SW480 (cell line): Measurements from ENCODE around the gene PDPN.

Experiments
- DNase-seq: peaks from one replicate; pipeline ENCODE4 v3.0.0-alpha.2; 2016; ENCODE audit warnings: low spot score

Gene PDPN

DNA sequence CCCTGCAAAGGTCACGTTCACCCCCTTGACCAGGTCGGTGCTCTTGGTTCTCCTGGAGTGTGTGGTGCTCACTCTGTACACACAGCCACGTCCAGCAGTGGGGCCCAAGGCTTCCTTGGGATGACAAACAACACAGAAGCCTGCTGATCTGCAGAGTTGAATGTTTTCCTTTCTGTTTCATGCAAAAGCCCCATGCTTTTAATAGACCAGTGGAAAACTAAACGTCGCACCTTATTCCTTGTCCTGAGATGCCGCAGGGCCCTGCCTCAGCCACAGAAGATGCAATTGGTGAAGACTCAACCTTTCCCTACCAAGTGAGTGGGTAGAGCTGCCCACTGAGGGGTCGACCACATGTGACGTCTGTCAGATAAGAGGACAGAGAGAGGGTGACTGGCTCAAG is 5.8 kb upstream of the PDPN start:
- no peak for DNase-seq

DNA sequence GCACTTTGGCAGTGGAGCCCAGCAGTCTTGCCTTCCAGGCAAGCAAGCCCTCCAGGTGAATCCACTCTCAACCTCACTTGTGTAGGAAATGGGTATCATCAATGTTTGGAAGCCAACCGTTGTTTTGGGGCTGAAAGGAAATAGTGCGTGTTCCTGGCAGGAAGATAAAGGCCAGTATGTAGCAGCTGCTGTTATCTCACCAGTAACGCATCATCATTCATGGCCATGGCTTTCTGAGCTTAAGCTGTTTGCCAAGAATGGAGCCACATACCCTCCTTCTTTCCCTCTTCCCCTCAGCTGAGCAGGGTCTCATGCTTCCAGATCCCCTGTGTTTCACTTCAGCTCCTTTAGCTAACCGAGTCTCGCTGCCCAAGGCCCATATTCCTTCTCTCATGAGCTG is 2.2 kb upstream of the PDPN start:
- no peak for DNase-seq

GRCh38 chr1:13582713-13583443 is 754 bp upstream of the PDPN start:
- no peak for DNase-seq

DNA sequence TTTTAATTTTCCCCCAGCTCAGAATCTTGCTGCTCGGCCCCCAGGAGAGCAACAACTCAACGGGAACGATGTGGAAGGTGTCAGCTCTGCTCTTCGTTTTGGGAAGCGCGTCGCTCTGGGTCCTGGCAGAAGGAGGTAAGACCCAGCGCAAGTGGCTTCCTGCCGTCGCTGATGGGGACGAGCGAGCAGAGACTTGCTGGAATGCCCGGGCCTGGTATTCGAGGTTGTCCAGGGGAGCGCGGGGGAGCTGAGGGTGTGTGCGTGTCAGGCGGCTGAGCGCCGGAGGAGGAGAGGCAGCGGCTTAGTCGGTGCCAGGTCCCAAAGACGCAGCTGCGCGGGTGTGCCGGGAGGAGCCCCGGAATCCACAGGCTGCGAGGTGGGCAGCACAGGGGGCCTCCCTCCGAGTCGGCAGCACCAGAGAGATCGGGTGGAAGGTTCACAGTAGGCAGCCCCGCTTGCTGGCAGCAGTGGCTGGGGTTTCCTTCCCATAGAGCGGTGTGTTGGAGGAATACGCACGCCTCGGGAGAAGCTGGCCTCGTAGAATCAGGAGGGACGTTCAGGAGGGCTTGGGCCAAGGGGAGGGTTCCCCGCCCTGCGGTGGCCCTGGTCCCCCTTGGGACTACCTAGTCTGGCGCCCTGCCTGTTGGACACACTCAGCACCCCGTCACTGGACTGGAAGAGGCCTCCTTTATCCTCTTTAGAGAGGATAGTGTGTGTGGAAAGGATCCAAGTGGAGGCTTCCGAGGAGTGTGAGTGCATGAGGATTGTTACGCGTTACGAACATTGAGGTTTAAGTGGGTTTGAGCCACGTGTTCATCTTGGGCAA is 547 bp downstream of the PDPN start:
- no peak for DNase-seq

GRCh38 chr1:13584876-13585611 is 1.4 kb downstream of the PDPN start:
- DNase-seq = no peak

DNA sequence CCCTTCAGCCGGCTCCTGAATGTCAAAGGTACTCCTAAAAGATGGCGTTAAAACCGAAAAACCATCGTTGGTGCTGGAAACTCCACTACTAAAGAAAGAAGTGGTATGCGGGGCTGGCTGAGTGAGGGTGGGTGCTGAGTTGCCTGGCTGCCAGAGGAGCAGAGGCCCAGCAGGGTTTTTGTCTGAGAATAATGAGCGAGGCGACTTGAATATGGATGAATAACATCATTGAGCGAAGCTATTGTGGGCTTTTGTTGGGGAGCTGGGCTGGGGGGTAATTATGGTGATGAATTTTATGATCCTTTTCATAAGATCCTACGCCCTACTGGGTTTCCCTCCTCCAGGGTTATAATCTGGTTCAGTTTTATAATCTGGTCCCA is 2.0 kb downstream of the PDPN start:
- no peak for DNase-seq

- no peak for DNase-seq
Observed at GRCh38 chr1:13586001-13586400, 2.4 kb downstream of the PDPN start.

DNA sequence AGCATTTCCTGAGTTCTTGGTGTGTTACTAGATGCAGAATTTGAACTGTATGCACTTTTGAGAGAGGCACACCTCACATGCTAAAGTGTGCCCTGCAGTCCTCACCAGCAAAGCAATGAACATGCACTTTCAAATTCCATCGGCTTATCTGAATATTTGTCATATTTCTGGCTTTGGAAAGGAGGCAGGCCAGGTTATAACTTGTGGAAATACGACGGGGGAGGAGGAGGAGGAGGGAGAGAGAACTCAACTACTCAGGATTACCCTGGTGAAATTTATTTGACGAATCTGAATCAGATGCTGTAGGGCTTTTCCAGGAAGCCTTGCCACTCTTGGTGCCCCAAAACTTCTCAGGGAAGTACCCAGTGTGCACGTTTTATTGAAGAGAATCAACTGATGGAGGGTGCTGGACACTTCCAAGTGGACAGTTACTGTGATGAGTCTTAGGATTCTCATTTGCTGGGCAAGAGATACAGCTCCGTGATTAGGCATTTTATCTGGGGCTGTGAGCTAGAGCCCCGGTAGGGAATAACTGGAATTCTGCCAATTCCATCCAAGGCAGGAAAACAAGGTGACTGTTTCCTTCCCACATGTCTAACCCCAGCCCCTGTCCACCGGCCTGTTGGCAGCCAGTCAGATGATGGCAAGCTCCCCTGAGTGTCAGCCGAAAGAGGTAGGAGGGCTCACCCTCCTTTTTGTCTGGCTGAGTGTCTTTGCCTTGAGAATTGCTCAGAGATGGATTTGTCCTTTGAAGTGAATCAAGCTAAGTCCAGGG is 3.8 kb downstream of the PDPN start:
- no peak for DNase-seq

DNA sequence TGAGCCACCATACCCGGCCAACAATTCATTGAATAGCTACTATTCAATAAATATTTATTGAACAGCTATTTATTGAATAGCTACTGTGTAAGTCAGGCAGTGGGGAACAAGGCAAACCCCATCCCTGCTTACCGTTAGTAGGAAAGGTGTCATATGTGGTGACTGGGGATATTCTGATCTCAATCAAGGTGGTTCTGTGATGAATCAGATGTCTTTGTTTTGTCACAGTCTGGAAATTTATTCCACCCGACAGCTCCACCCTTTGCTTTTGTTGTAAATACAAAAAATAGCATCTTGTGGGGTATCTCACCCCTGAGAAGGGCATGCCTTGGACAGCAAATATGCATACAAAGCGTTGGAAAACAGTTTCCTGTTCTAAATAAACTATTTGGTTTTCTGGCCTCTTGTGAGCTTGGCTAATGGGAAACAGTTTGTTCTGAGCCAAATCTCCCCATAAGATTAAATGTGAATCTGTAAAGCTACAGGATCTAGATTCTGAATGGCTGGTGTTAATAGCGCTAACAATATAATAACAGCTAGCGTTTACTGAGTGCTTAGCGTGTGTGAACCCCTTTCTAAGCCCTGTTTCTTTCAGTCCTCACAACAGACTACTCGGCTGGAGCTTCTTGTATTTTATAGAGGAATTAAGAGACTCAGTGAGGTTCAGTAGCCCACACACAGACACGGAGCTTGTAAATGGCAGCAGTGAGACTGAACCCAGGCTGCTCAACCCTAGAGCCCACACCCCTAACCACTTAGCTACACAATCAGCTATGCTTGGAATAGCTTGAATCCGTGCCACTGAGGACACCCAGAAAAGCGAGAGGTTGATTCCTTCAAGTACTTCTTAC is 5.5 kb downstream of the PDPN start:
- DNase-seq = no peak

- no peak for DNase-seq
Observed at GRCh38 chr1:13590486-13590885, 6.9 kb downstream of the PDPN start.

- no peak for DNase-seq
Observed at GRCh38 chr1:13593511-13594131, 10.0 kb downstream of the PDPN start.

DNA sequence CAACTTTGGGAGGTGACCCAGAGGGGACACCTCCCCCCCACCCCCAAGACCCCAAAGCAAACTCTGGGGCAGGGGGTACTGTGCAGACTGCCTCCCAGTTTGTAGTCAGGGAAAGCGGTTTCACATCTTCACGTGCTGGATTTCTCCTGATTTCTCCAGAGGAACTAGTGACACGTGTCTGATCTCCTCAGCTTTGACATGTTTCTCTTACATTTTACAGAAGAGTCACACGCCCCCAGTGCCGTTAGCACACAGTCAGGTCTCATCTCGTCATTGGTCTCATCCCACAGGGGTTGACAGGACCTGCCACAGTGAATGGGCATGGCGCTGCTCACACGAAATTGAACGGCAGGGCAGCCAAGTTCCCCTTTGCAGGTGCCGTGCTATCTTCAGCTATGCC is 11.8 kb downstream of the PDPN start:
- DNase-seq = no peak

DNA sequence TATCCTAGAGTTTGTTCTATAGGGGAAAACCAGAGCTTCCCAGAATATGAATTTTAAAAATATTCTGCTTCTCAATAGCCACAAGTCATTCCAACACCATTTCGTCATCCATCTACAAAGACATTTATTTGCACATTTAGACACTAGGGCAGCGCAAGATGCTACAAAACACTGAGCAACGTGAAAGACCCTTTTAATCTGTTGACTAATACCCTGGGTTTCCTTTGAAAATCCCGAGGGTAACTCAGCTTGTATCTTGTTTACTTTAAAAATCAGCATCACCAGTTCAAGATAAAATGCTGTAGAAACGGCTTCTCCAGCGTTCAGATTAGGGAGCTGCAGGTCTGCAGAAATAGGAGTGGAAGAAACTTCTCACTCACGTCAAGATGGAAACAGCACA is 13.5 kb downstream of the PDPN start:
- no peak for DNase-seq

GRCh38 chr1:13600762-13601453 is 17.3 kb downstream of the PDPN start:
- no peak for DNase-seq

GRCh38 chr1:13604176-13604575 is 20.5 kb downstream of the PDPN start:
- no peak for DNase-seq

DNA sequence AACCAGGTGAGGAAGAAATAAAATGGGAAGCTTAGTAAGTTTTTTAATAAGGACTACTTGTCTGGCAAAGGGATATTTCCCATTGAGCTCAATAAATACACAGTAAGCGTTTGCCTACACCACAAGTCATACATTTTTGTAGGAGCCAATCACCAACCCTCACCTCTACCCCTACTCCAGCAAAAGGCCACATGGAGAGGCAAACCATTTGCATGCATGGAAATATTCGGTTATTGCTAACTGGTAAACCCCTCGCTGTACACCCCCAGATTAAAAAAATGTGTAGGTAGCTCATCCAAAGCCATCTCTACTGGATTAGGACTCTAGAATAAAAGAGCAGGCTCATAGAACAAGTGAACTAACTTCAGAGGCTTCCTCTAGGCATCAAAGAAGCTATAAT is 21.1 kb downstream of the PDPN start:
- no peak for DNase-seq

DNA sequence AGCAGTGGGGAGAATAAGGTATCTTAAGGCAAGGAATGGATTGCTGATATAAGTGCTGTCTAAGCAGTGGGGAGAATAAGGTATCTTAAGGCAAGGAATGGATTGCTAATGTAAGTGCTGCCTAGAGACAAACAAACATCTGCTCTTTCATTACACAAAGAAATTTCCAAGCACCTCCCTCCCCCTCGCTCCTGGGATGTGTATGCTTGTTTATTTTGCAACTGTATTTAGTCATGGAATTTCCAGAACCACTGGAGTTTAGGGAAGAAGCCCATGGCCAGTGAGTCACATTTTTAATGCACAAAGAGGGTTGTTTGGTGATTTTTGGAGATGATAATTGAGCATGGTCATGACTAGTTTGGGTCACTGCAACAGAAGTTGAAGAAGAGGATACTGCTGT is 21.5 kb downstream of the PDPN start:
- no peak for DNase-seq

DNA sequence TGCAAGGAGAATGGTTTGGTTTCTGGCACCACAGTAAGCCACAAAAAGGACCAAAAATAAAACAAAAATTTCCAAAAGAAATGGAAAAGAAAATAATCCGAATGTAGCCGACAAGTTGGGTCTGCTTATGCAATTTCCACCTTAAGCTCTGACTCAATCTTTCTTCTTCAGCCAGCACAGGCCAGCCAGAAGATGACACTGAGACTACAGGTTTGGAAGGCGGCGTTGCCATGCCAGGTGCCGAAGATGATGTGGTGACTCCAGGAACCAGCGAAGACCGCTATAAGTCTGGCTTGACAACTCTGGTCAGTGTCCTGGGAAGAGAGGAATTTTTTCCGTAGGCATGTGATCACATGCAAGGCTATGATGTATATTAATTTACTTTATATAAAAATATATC is 23.4 kb downstream of the PDPN start:
- DNase-seq = no peak

GRCh38 chr1:13616234-13616633 is 32.6 kb downstream of the PDPN start:
- DNase-seq = no peak

DNA sequence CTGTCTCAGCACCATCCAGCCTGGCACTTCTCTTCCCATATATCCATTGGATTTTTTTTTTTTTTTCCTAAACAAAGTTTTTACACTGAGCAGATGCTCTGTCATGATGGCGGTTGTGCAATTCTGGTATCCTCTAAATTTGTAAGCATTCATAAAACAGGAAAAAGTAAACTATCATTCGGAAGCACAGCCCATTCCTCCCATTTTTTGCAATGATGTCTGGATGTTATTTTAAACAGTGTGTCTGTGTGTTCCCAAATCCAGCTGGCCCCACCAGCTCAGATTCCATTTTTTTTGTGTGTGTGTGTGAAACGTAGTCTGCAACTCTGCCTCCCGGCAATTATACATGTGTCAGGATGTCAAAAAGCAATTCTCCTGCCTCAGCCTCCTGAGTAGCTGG is 33.5 kb downstream of the PDPN start:
- DNase-seq = no peak
